ENCODE data around the gene KPNA2.
A peak's percentile ranks its signal among the peaks of the same experiment; 100 is the strongest.
"Not testable (repeated sequence)": the region's sequence is repeated elsewhere in the genome, so short reads cannot be mapped to it uniquely, and the experiment has no call there.

KPNA2 gene

GRCh38 chr17:68060336-68060735 lies 24.8 kb downstream of the KPNA2 start:
- no peak overlapping the region for H3K4me3 ChIP-seq (ENCODE audit: low read length in 2 of 2)
- no peak overlapping the region for H4K8ac ChIP-seq (ENCODE audit: low read depth, low read length)
- no peaks in the 10 kb centered on the region for H3K4me1 ChIP-seq (ENCODE audit: control insufficient read depth in 2 of 2, insufficient read depth in 1 of 2, low read depth in 1 of 2, low read length in 2 of 2)
- no peaks in the 10 kb centered on the region for H3K27me3 ChIP-seq (ENCODE audit: control insufficient read depth in 3 of 3, insufficient read depth in 3 of 3, low read depth in 1 of 3, low read length in 3 of 3)
- H2AFZ ChIP-seq (ENCODE audit: low read length), result no peak overlapping the region
- no peaks in the 10 kb centered on the region for H3K36me3 ChIP-seq (replicated peaks in 1 of 2; ENCODE audit: control insufficient read depth in 2 of 2, insufficient read depth in 2 of 2, low read length in 2 of 2)
- H4K91ac ChIP-seq (ENCODE audit: low read depth, low read length, poor library complexity), result no peak overlapping the region
- no peak overlapping the region for H2AK5ac ChIP-seq (ENCODE audit: low read depth, low read length)
- no peak overlapping the region for H2BK120ac ChIP-seq (ENCODE audit: low read depth, low read length)
- H3K4ac ChIP-seq (ENCODE audit: low read length), result no peak overlapping the region
- H2BK15ac ChIP-seq (ENCODE audit: low read length), result no peak overlapping the region
- no peak overlapping the region for H3K4me2 ChIP-seq (ENCODE audit: insufficient read depth, low read length, poor library complexity, severe bottlenecking)
- DNase-seq (ENCODE audit: low spot score), result no peak
- H2BK12ac ChIP-seq (ENCODE audit: low read length), result no peak overlapping the region
- WGBS, 2 donors (ENCODE audit: extremely low coverage in 2 of 2, insufficient read length in 2 of 2, insufficient replicate concordance in 1 of 2), result no CpG with 5 or more reads among the region's 2 CpGs
- H3K18ac ChIP-seq (ENCODE audit: low read length), result no peak overlapping the region
- H3K14ac ChIP-seq (ENCODE audit: low read length), result no peak overlapping the region
- H2BK5ac ChIP-seq (ENCODE audit: low read length), result no peak overlapping the region
- H3K23ac ChIP-seq (ENCODE audit: low read depth, low read length, poor library complexity), result no peak overlapping the region
- H3K9ac ChIP-seq (ENCODE audit: low read depth, low read length, poor library complexity), result no peak overlapping the region
- no peaks in the 10 kb centered on the region for H3K79me1 ChIP-seq (ENCODE audit: low read depth, low read length)
- H3K9me3 ChIP-seq (replicated peaks in 1 of 2; ENCODE audit: control insufficient read depth in 2 of 2, insufficient read depth in 1 of 2, low read depth in 1 of 2, low read length in 2 of 2), result no peaks in the 10 kb centered on the region
- H3K27ac ChIP-seq (replicated peaks; ENCODE audit: low read length), result no peak overlapping the region

GRCh38 chr17:68061512-68062313 lies 26.2 kb downstream of the KPNA2 start:
- Histone ChIP-seq H3K27me3 (ENCODE audit: control insufficient read depth in 3 of 3, insufficient read depth in 3 of 3, low read depth in 1 of 3, low read length in 3 of 3) (no peaks in the 10 kb centered on the region), H2BK5ac (ENCODE audit: low read length) (no peak overlapping the region), H4K8ac (ENCODE audit: low read depth, low read length) (no peak overlapping the region), H3K4me3 (ENCODE audit: low read length in 2 of 2) (no peak overlapping the region), H3K23ac (ENCODE audit: low read depth, low read length, poor library complexity) (no peak overlapping the region), H2BK15ac (ENCODE audit: low read length) (no peak overlapping the region), H3K36me3 (replicated peaks in 1 of 2; ENCODE audit: control insufficient read depth in 2 of 2, insufficient read depth in 2 of 2, low read length in 2 of 2) (no peaks in the 10 kb centered on the region), H3K4ac (ENCODE audit: low read length) (no peak overlapping the region), H4K91ac (ENCODE audit: low read depth, low read length, poor library complexity) (no peak overlapping the region), H2AK5ac (ENCODE audit: low read depth, low read length) (no peak overlapping the region), H3K27ac (replicated peaks; ENCODE audit: low read length) (no peak overlapping the region), H3K4me1 (ENCODE audit: control insufficient read depth in 2 of 2, insufficient read depth in 1 of 2, low read depth in 1 of 2, low read length in 2 of 2) (no peaks in the 10 kb centered on the region), H3K14ac (ENCODE audit: low read length) (no peak overlapping the region), H3K9me3 (replicated peaks in 1 of 2; ENCODE audit: control insufficient read depth in 2 of 2, insufficient read depth in 1 of 2, low read depth in 1 of 2, low read length in 2 of 2) (no peaks in the 10 kb centered on the region), H2BK12ac (ENCODE audit: low read length) (no peak overlapping the region), H2BK120ac (ENCODE audit: low read depth, low read length) (no peak overlapping the region), H3K79me1 (ENCODE audit: low read depth, low read length) (no peaks in the 10 kb centered on the region), H3K4me2 (ENCODE audit: insufficient read depth, low read length, poor library complexity, severe bottlenecking) (no peak overlapping the region), H2AFZ (ENCODE audit: low read length) (peak overlapping the region; percentile 36), H3K18ac (ENCODE audit: low read length) (no peak overlapping the region), H3K9ac (ENCODE audit: low read depth, low read length, poor library complexity) (no peak overlapping the region)
- DNase-seq (ENCODE audit: low spot score), result no peak
- WGBS, 2 donors (ENCODE audit: extremely low coverage in 2 of 2, insufficient read length in 2 of 2, insufficient replicate concordance in 1 of 2), result no CpG with 5 or more reads among the region's 11 CpGs

GRCh38 chr17:68065366-68065765 lies 29.8 kb downstream of the KPNA2 start:
- H3K27ac ChIP-seq (replicated peaks; ENCODE audit: low read length); H3K4me1 ChIP-seq (ENCODE audit: control insufficient read depth in 2 of 2, insufficient read depth in 1 of 2, low read depth in 1 of 2, low read length in 2 of 2); H2BK15ac ChIP-seq (ENCODE audit: low read length); H2AK5ac ChIP-seq (ENCODE audit: low read depth, low read length); H4K91ac ChIP-seq (ENCODE audit: low read depth, low read length, poor library complexity); H3K18ac ChIP-seq (ENCODE audit: low read length); H3K79me1 ChIP-seq (ENCODE audit: low read depth, low read length); H2BK5ac ChIP-seq (ENCODE audit: low read length); H2BK120ac ChIP-seq (ENCODE audit: low read depth, low read length); H3K23ac ChIP-seq (ENCODE audit: low read depth, low read length, poor library complexity); H3K9me3 ChIP-seq (replicated peaks in 1 of 2; ENCODE audit: control insufficient read depth in 2 of 2, insufficient read depth in 1 of 2, low read depth in 1 of 2, low read length in 2 of 2); H2AFZ ChIP-seq (ENCODE audit: low read length); H4K8ac ChIP-seq (ENCODE audit: low read depth, low read length); H3K4me2 ChIP-seq (ENCODE audit: insufficient read depth, low read length, poor library complexity, severe bottlenecking); DNase-seq (ENCODE audit: low spot score); H3K27me3 ChIP-seq (ENCODE audit: control insufficient read depth in 3 of 3, insufficient read depth in 3 of 3, low read depth in 1 of 3, low read length in 3 of 3); H3K36me3 ChIP-seq (replicated peaks in 1 of 2; ENCODE audit: control insufficient read depth in 2 of 2, insufficient read depth in 2 of 2, low read length in 2 of 2); H3K14ac ChIP-seq (ENCODE audit: low read length); H3K9ac ChIP-seq (ENCODE audit: low read depth, low read length, poor library complexity); H3K4me3 ChIP-seq (ENCODE audit: low read length in 2 of 2); H2BK12ac ChIP-seq (ENCODE audit: low read length); H3K4ac ChIP-seq (ENCODE audit: low read length): not testable (repeated sequence)
- WGBS, 2 donors (ENCODE audit: extremely low coverage in 2 of 2, insufficient read length in 2 of 2, insufficient replicate concordance in 1 of 2), result no CpG with 5 or more reads among the region's 7 CpGs

GRCh38 chr17:68068512-68068911 lies 33.0 kb downstream of the KPNA2 start:
- H2BK5ac ChIP-seq (ENCODE audit: low read length); H2BK120ac ChIP-seq (ENCODE audit: low read depth, low read length); H3K27ac ChIP-seq (replicated peaks; ENCODE audit: low read length); H2BK15ac ChIP-seq (ENCODE audit: low read length); H2AK5ac ChIP-seq (ENCODE audit: low read depth, low read length); H3K4me2 ChIP-seq (ENCODE audit: insufficient read depth, low read length, poor library complexity, severe bottlenecking); DNase-seq (ENCODE audit: low spot score); H3K9ac ChIP-seq (ENCODE audit: low read depth, low read length, poor library complexity); H3K27me3 ChIP-seq (ENCODE audit: control insufficient read depth in 3 of 3, insufficient read depth in 3 of 3, low read depth in 1 of 3, low read length in 3 of 3); H4K91ac ChIP-seq (ENCODE audit: low read depth, low read length, poor library complexity); H3K4ac ChIP-seq (ENCODE audit: low read length); H2AFZ ChIP-seq (ENCODE audit: low read length); H3K14ac ChIP-seq (ENCODE audit: low read length); H3K4me3 ChIP-seq (ENCODE audit: low read length in 2 of 2); H2BK12ac ChIP-seq (ENCODE audit: low read length); H3K79me1 ChIP-seq (ENCODE audit: low read depth, low read length); H3K23ac ChIP-seq (ENCODE audit: low read depth, low read length, poor library complexity); H3K18ac ChIP-seq (ENCODE audit: low read length); H3K9me3 ChIP-seq (replicated peaks in 1 of 2; ENCODE audit: control insufficient read depth in 2 of 2, insufficient read depth in 1 of 2, low read depth in 1 of 2, low read length in 2 of 2); H4K8ac ChIP-seq (ENCODE audit: low read depth, low read length); H3K36me3 ChIP-seq (replicated peaks in 1 of 2; ENCODE audit: control insufficient read depth in 2 of 2, insufficient read depth in 2 of 2, low read length in 2 of 2); H3K4me1 ChIP-seq (ENCODE audit: control insufficient read depth in 2 of 2, insufficient read depth in 1 of 2, low read depth in 1 of 2, low read length in 2 of 2): not testable (repeated sequence)
- WGBS, 2 donors (ENCODE audit: extremely low coverage in 2 of 2, insufficient read length in 2 of 2, insufficient replicate concordance in 1 of 2), result no CpG with 5 or more reads among the region's 3 CpGs

Data from neuronal stem cell (in vitro differentiated cells).